ENCODE results near the gene CORO2B. TPM values are rescaled to one million over a fixed set of nuclear protein-coding genes. Genes with fewer than 3 reads are reported as not detected.

CORO2B gene
- total and polyA plus RNA-seq, 2 of the 13 experiments (the other 11 are each of a cell fraction or from before 2014, with no cell fraction given) = 0.35 to 0.63 TPM

DNA sequence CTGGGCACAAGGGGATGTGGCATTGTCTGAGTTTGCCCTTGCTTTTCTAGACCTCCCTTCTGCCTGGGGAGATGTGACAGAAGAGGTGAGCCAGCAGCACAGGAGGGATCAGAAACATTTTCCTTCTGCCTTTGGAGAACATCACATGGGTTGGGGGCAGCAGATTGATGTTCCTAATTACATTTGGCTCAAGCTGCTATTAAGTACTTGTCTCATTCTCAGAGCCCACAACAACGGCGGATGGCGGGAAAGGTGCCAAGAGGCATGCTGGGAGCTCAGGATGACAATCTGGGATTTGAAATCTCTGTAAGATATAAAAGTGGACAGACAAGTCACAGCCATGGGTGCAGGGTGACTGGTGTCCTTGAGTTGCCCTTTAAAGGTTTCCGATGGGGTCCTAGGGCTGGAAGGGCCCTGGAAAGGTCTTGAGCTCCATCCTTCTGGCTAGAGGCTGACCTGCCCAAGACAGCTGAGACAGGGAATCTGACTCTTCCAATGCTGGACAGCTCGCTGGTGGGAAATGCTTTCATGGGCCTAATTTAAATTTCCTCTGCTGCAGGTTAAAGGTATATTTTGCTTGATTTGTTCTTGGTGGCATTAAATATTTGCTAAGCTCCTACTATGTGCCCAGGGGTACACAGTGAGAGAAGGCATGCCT lies 2.4 kb upstream of the CORO2B start:
- Histone ChIP-seq H3K4me1 (ENCODE audit: insufficient read depth, low read length) (no peaks in the 10 kb centered on the region), H3K27ac (ENCODE audit: extremely low read length, insufficient read depth, low read length) (no peak overlapping the region), H3K27me3 (ENCODE audit: control insufficient read depth in 1 of 2, insufficient read depth in 2 of 2, low read length in 2 of 2) (peaks cover 11 to 75% of the 10 kb centered on the region in 2 experiments), H4K20me1 (ENCODE audit: insufficient read depth, low read length) (no peaks in the 10 kb centered on the region), H3K9me3 (ENCODE audit: low read length) (no peaks in the 10 kb centered on the region), H3K9ac (ENCODE audit: insufficient read depth, low read depth, low read length) (no peak overlapping the region), H3K36me3 (replicated peaks in 1 of 2; ENCODE audit: control insufficient read depth in 1 of 2, insufficient read depth in 2 of 2, low read length in 2 of 2) (no peaks in the 10 kb centered on the region), H3K4me3 (replicated peaks in 1 of 3; ENCODE audit: insufficient read depth in 1 of 3, low read depth in 2 of 3, low read length in 3 of 3) (no peak overlapping the region), H3K79me2 (ENCODE audit: insufficient read depth, low read length) (no peaks in the 10 kb centered on the region), H3K4me2 (ENCODE audit: low read depth, low read length) (no peak overlapping the region), H2AFZ (ENCODE audit: low read length) (no peak overlapping the region)
- FAIRE-seq (no peak), ATAC-seq (no peak), DNase-seq (ENCODE audit: low spot score) (no peak)
- in situ Hi-C loops (cut with HindIII; ENCODE audit: extremely low pct_ligation_motif_present, low pct_unique_long_range_greater_than_20kb) (no loop called here), intact Hi-C loops (cut with micrococcal nuclease; ENCODE audit: unreplicated experiment) (no loop called here)
- BruUV-seq (replicated peaks) = no TSS peak
- ChIA-PET CTCF (ENCODE audit: low intra/inter-chr PET ratio, low total read pairs) (no interaction called here), POLR2A (no interaction called here)
- TF ChIP-seq CBFB (CRISPR knock-in tag; IDR thresholded peaks at IDR 0.05) = no peak
- WGBS (ENCODE audit: low lambda C conversion rate) = 20% methylated on average over 2 of the region's 5 CpGs

DNA sequence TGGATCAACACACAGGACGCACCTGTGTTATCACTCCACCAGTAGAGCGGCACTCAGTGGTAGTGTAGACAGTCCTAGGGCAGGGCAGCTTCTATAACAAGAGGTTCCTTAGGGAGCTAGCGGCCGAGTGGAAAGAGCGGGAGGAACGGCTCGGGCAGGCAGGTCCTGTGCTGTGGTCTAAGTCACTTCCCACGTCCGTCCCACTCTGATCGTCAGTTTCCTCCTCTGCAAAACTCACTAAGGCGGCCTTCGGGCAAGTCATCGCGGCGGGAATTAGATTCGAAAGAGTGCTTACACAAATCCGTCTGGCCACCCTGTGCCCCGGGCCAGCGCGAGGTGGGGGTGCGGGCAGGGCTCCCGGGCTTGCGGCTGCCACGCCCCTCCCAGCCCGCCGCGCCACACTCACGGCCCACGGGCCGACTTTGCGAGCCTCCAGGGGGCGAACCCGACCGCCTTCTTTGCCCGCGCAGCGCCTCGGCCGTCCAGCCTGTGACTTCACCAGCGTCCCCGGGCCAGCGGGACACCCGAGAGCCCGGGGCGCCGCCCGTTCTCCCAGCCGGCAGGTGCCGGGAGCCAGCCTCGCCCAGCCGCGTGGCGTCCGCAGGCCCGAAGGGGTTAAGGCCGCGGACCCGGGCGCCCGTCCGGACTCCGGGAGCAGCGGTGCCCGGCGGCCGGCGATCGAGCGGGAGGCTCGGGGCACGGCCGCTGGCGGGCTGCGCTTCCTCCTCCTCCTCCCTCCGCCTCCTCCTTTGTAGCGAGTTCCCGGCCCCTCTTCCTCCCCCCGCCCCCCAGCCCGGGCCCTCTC lies 416 bp upstream of the CORO2B start:
- Histone ChIP-seq H4K20me1 (ENCODE audit: insufficient read depth, low read length) (no peaks in the 10 kb centered on the region), H3K27ac (ENCODE audit: extremely low read length, insufficient read depth, low read length) (no peak overlapping the region), H3K27me3 (ENCODE audit: control insufficient read depth in 1 of 2, insufficient read depth in 2 of 2, low read length in 2 of 2) (peaks cover 10 to 68% of the 10 kb centered on the region in 2 experiments), H3K9ac (ENCODE audit: insufficient read depth, low read depth, low read length) (no peak overlapping the region), H3K4me3 (replicated peaks in 1 of 3; ENCODE audit: insufficient read depth in 1 of 3, low read depth in 2 of 3, low read length in 3 of 3) (peak overlapping the region; percentile 16 to 58 (median 33); a peak in 4 of 6 replicates), H3K79me2 (ENCODE audit: insufficient read depth, low read length) (no peaks in the 10 kb centered on the region), H2AFZ (ENCODE audit: low read length) (no peak overlapping the region), H3K4me2 (ENCODE audit: low read depth, low read length) (peak overlapping the region; percentile 53), H3K4me1 (ENCODE audit: insufficient read depth, low read length) (peaks cover 20% of the 10 kb centered on the region), H3K36me3 (replicated peaks in 1 of 2; ENCODE audit: control insufficient read depth in 1 of 2, insufficient read depth in 2 of 2, low read length in 2 of 2) (no peaks in the 10 kb centered on the region), H3K9me3 (ENCODE audit: low read length) (no peaks in the 10 kb centered on the region)
- CTCF ChIA-PET (ENCODE audit: low intra/inter-chr PET ratio, low total read pairs) = no interaction called here
- BruUV-seq (replicated peaks) = no TSS peak
- WGBS (ENCODE audit: low lambda C conversion rate) = 29% methylated on average over 14 of the region's 79 CpGs
- FAIRE-seq (no peak), ATAC-seq (peak; percentile 50), DNase-seq (ENCODE audit: low spot score) (no peak)
- POLR2A ChIA-PET = no interaction called here
- in situ Hi-C loops (cut with HindIII; ENCODE audit: extremely low pct_ligation_motif_present, low pct_unique_long_range_greater_than_20kb) = no loop called here
- intact Hi-C loops (cut with micrococcal nuclease; ENCODE audit: unreplicated experiment) = no loop called here
- TF ChIP-seq TAF1 (CRISPR knock-in tag; IDR thresholded peaks at IDR 0.05) (no peak), EZH2 (conservative IDR thresholded peaks at IDR 0.05; ENCODE audit: low read depth, low read length) (0 out of 2 replicates have a peak, but pooled peaks have one; percentile 61), RAD21 (CRISPR knock-in tag; IDR thresholded peaks at IDR 0.05) (0 out of 2 replicates have a peak, but pooled peaks have one; percentile 25), ZNF12 (CRISPR knock-in tag; IDR thresholded peaks at IDR 0.05) (peak; percentile 94), STAG1 (CRISPR knock-in tag; IDR thresholded peaks at IDR 0.05) (peak; percentile 22; the same call in 1 of the 2 replicates), MTF2 (CRISPR knock-in tag; IDR thresholded peaks at IDR 0.05; ENCODE audit: borderline replicate concordance) (0 out of 2 replicates have a peak, but pooled peaks have one; percentile 43), ZNF777 (CRISPR knock-in tag; IDR thresholded peaks at IDR 0.05) (peak; percentile 65; the same call in 1 of the 2 replicates)
- TF ChIP-seq, protein P1, sequence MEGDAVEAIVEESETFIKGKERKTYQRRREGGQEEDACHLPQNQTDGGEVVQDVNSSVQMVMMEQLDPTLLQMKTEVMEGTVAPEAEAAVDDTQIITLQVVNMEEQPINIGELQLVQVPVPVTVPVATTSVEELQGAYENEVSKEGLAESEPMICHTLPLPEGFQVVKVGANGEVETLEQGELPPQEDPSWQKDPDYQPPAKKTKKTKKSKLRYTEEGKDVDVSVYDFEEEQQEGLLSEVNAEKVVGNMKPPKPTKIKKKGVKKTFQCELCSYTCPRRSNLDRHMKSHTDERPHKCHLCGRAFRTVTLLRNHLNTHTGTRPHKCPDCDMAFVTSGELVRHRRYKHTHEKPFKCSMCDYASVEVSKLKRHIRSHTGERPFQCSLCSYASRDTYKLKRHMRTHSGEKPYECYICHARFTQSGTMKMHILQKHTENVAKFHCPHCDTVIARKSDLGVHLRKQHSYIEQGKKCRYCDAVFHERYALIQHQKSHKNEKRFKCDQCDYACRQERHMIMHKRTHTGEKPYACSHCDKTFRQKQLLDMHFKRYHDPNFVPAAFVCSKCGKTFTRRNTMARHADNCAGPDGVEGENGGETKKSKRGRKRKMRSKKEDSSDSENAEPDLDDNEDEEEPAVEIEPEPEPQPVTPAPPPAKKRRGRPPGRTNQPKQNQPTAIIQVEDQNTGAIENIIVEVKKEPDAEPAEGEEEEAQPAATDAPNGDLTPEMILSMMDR (CRISPR knock-in tag; IDR thresholded peaks at IDR 0.05) = peak; percentile 29; the same call in 1 of the 2 replicates
- TF ChIP-seq, protein P2, sequence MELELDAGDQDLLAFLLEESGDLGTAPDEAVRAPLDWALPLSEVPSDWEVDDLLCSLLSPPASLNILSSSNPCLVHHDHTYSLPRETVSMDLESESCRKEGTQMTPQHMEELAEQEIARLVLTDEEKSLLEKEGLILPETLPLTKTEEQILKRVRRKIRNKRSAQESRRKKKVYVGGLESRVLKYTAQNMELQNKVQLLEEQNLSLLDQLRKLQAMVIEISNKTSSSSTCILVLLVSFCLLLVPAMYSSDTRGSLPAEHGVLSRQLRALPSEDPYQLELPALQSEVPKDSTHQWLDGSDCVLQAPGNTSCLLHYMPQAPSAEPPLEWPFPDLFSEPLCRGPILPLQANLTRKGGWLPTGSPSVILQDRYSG (CRISPR knock-in tag; IDR thresholded peaks at IDR 0.05) = no peak

All from HepG2 (cell line).